ENCODE data around the gene CCDC170. TPM values are rescaled to one million over a fixed set of nuclear protein-coding genes. Genes with fewer than 3 reads are reported as not detected.

Gene CCDC170
- total RNA-seq, 1 experiment from 2014 or later, result not detected

GRCh38 chr6:151637814-151638213 is 144.0 kb downstream of the CCDC170 start:
- H3K9me3 ChIP-seq (ENCODE audit: control insufficient read depth, insufficient read depth, low read depth, low read length), result no peaks in the 10 kb centered on the region
- POLR2A ChIA-PET, result no interaction called here
- H3K27ac ChIP-seq (ENCODE audit: low read length), result no peak overlapping the region
- H3K4me1 ChIP-seq (ENCODE audit: control insufficient read depth, insufficient read depth, low read length), result no peaks in the 10 kb centered on the region
- TF ChIP-seq CTCF (IDR thresholded peaks at IDR 0.05), result no peak
- TF ChIP-seq SIN3A (IDR thresholded peaks at IDR 0.05; ENCODE audit: borderline replicate concordance, insufficient read depth, low read depth, low read length), result no peak
- TF ChIP-seq REST (IDR thresholded peaks at IDR 0.05; ENCODE audit: insufficient read depth in 1 of 2, low read depth in 2 of 2, low read length in 1 of 2), result no peak
- TF ChIP-seq POLR2AphosphoS5 (IDR thresholded peaks at IDR 0.05; ENCODE audit: low read depth, low read length), result no peak
- no peak for TF ChIP-seq TCF7L2 (IDR thresholded peaks at IDR 0.05; ENCODE audit: low read depth, low read length)
- no peak for ATAC-seq
- CTCF ChIA-PET, result no interaction called here
- no peak for DNase-seq (ENCODE audit: low read depth, low spot score)
- no peak overlapping the region for H3K4me3 ChIP-seq (ENCODE audit: low read depth in 2 of 2, low read length in 2 of 2)
- intact Hi-C loops (cut with micrococcal nuclease; ENCODE audit: unreplicated experiment) (no loop called here), in situ Hi-C loops (cut with HindIII; ENCODE audit: low pct_unique_long_range_greater_than_20kb, low sequenced_read_pairs) (no loop called here)
- no TSS peak for BruUV-seq (replicated peaks)
- no peaks in the 10 kb centered on the region for H3K27me3 ChIP-seq (ENCODE audit: control insufficient read depth, insufficient read depth, low read length)
- H3K36me3 ChIP-seq (ENCODE audit: control insufficient read depth, insufficient read depth, low read length), result no peaks in the 10 kb centered on the region

- Histone ChIP-seq H3K27me3 (ENCODE audit: control insufficient read depth, insufficient read depth, low read length) (no peaks in the 10 kb centered on the region), H3K4me1 (ENCODE audit: control insufficient read depth, insufficient read depth, low read length) (no peaks in the 10 kb centered on the region), H3K36me3 (ENCODE audit: control insufficient read depth, insufficient read depth, low read length) (no peaks in the 10 kb centered on the region), H3K9me3 (ENCODE audit: control insufficient read depth, insufficient read depth, low read depth, low read length) (no peaks in the 10 kb centered on the region), H3K4me3 (ENCODE audit: low read depth in 2 of 2, low read length in 2 of 2) (no peak overlapping the region), H3K27ac (ENCODE audit: low read length) (no peak overlapping the region)
- intact Hi-C loops (cut with micrococcal nuclease; ENCODE audit: unreplicated experiment) (no loop called here), in situ Hi-C loops (cut with HindIII; ENCODE audit: low pct_unique_long_range_greater_than_20kb, low sequenced_read_pairs) (no loop called here)
- POLR2A ChIA-PET, result no interaction called here
- DNase-seq (ENCODE audit: low read depth, low spot score), result no peak
- no peak for ATAC-seq
- CTCF ChIA-PET, result no interaction called here
- TF ChIP-seq CTCF (IDR thresholded peaks at IDR 0.05), result no peak
- TF ChIP-seq TCF7L2 (IDR thresholded peaks at IDR 0.05; ENCODE audit: low read depth, low read length), result no peak
- TF ChIP-seq POLR2AphosphoS5 (IDR thresholded peaks at IDR 0.05; ENCODE audit: low read depth, low read length), result no peak
- TF ChIP-seq SIN3A (IDR thresholded peaks at IDR 0.05; ENCODE audit: borderline replicate concordance, insufficient read depth, low read depth, low read length), result no peak
- no peak for TF ChIP-seq REST (IDR thresholded peaks at IDR 0.05; ENCODE audit: insufficient read depth in 1 of 2, low read depth in 2 of 2, low read length in 1 of 2)
- no TSS peak for BruUV-seq (replicated peaks)
Measured at GRCh38 chr6:151639750-151640149, 145.9 kb downstream of the CCDC170 start.

Measured in Panc1 (cell line).